Activated T-cell treated with anti-CD3 and anti-CD28 coated beads for 24 hours (primary cell): ENCODE data around the gene IL9.

Experiments used
- DNase-seq: peaks from one replicate; pipeline ENCODE4 v3.0.0-alpha.2; 2020; ENCODE audit warnings: low read depth

The IL9 gene

GRCh38 chr5:135891268-135891667 is 4.4 kb downstream of the IL9 start:
- DNase-seq: no peak

GRCh38 chr5:135890867-135891266 is 4.8 kb downstream of the IL9 start:
- DNase-seq: peak; percentile 25

- DNase-seq: no peak
Measured at GRCh38 chr5:135890296-135890695, 5.3 kb downstream of the IL9 start.

- DNase-seq: no peak
Measured at GRCh38 chr5:135887881-135888614, 7.6 kb downstream of the IL9 start.

- peak; percentile 57 for DNase-seq
Measured at GRCh38 chr5:135887447-135887864, 8.2 kb downstream of the IL9 start.

- DNase-seq: no peak
Measured at GRCh38 chr5:135886136-135886535, 9.5 kb downstream of the IL9 start.

GRCh38 chr5:135885031-135885430 is 10.6 kb downstream of the IL9 start:
- no peak for DNase-seq

- no peak for DNase-seq
Measured at GRCh38 chr5:135883441-135883840, 12.2 kb downstream of the IL9 start.

- DNase-seq: no peak
Measured at GRCh38 chr5:135883026-135883425, 12.6 kb downstream of the IL9 start.

- no peak for DNase-seq
Measured at GRCh38 chr5:135881819-135882218, 13.8 kb downstream of the IL9 start.

- no peak for DNase-seq
Measured at GRCh38 chr5:135881244-135881643, 14.4 kb downstream of the IL9 start.

GRCh38 chr5:135880801-135881200 is 14.8 kb downstream of the IL9 start:
- no peak for DNase-seq

GRCh38 chr5:135880278-135880677 is 15.4 kb downstream of the IL9 start:
- DNase-seq: no peak

- DNase-seq: no peak
Measured at GRCh38 chr5:135879591-135879990, 16.1 kb downstream of the IL9 start.

- no peak for DNase-seq
Measured at GRCh38 chr5:135878156-135878620, 17.5 kb downstream of the IL9 start.

GRCh38 chr5:135877570-135878155 is 18.0 kb downstream of the IL9 start:
- no peak for DNase-seq

GRCh38 chr5:135876146-135876545 is 19.5 kb downstream of the IL9 start:
- DNase-seq: no peak

- DNase-seq: no peak
Measured at GRCh38 chr5:135875567-135875966, 20.1 kb downstream of the IL9 start.

- no peak for DNase-seq
Measured at GRCh38 chr5:135874461-135874860, 21.2 kb downstream of the IL9 start.

GRCh38 chr5:135873831-135874230 is 21.8 kb downstream of the IL9 start:
- no peak for DNase-seq

- no peak for DNase-seq
Measured at GRCh38 chr5:135871268-135871915, 24.2 kb downstream of the IL9 start.

- DNase-seq: no peak
Measured at GRCh38 chr5:135869935-135870334, 25.7 kb downstream of the IL9 start.

GRCh38 chr5:135869276-135869675 is 26.4 kb downstream of the IL9 start:
- no peak for DNase-seq
